GM21723 (cell line): Measurements from ENCODE around the gene GPR142.

Experiments
- ATAC-seq: cut with Tn5 transposase; IDR thresholded peaks from one replicate; pipeline ENCODE4 v1.9.1; 2021; ENCODE audit warnings: mild to moderate bottlenecking, moderate library complexity; ENCODE audit not compliant: unreplicated experiment

Gene GPR142

GRCh38 chr17:74343526-74344284, 23.6 kb upstream of the GPR142 start:
- no peak for ATAC-seq

- no peak for ATAC-seq
Observed at GRCh38 chr17:74344658-74345057, 22.6 kb upstream of the GPR142 start.

- ATAC-seq: no peak
Observed at GRCh38 chr17:74345433-74346241, 21.7 kb upstream of the GPR142 start.

- no peak for ATAC-seq
Observed at GRCh38 chr17:74347646-74348045, 19.7 kb upstream of the GPR142 start.

- ATAC-seq: no peak
Observed at GRCh38 chr17:74349120-74349519, 18.2 kb upstream of the GPR142 start.

GRCh38 chr17:74350486-74350885, 16.8 kb upstream of the GPR142 start:
- ATAC-seq: no peak

- ATAC-seq: no peak
Observed at GRCh38 chr17:74351552-74352210, 15.6 kb upstream of the GPR142 start.

- ATAC-seq: no peak
Observed at GRCh38 chr17:74353446-74354060, 13.8 kb upstream of the GPR142 start.

GRCh38 chr17:74354123-74354522, 13.2 kb upstream of the GPR142 start:
- no peak for ATAC-seq

GRCh38 chr17:74354561-74354960, 12.7 kb upstream of the GPR142 start:
- no peak for ATAC-seq

- ATAC-seq: no peak
Observed at GRCh38 chr17:74355065-74355464, 12.2 kb upstream of the GPR142 start.

GRCh38 chr17:74356646-74357465, 10.4 kb upstream of the GPR142 start:
- ATAC-seq: no peak

- no peak for ATAC-seq
Observed at GRCh38 chr17:74357466-74357809, 9.9 kb upstream of the GPR142 start.

- no peak for ATAC-seq
Observed at GRCh38 chr17:74358697-74359096, 8.6 kb upstream of the GPR142 start.

GRCh38 chr17:74359916-74360315, 7.4 kb upstream of the GPR142 start:
- ATAC-seq: no peak

GRCh38 chr17:74360899-74361229, 6.4 kb upstream of the GPR142 start:
- ATAC-seq: no peak

GRCh38 chr17:74361230-74362068, 5.9 kb upstream of the GPR142 start, which contains the start of gene BTBD17:
Gene BTBD17, minus strand, starts transcription at chr17:74361868. Its CDS starts 49 bp downstream, at chr17:74361819.
- no peak for ATAC-seq

- ATAC-seq: no peak
Observed at GRCh38 chr17:74362069-74362405, 5.3 kb upstream of the GPR142 start.

GRCh38 chr17:74362810-74363498, 4.4 kb upstream of the GPR142 start:
- ATAC-seq: no peak
